HEK293 (cell line): ENCODE results near the gene GMDS.
A peak's percentile ranks its signal among the peaks of the same experiment; 100 is the strongest.

Experiments
- MYNN ChIP-seq: fragments of 450-650 bp; formaldehyde crosslinking; IDR thresholded peaks from 2 replicates; pipeline ENCODE4 v1.5.1; 2016; ENCODE audit warnings: missing biosample characterization, missing genetic modification characterization, borderline replicate concordance
- MZF1 ChIP-seq: fragments of 450-650 bp; formaldehyde crosslinking; IDR thresholded peaks from 2 replicates; pipeline ENCODE4 v1.5.1; 2017; ENCODE audit warnings: missing biosample characterization, missing genetic modification characterization, borderline replicate concordance
- ZBTB1 ChIP-seq: fragments of 450-650 bp; formaldehyde crosslinking; IDR thresholded peaks from 2 replicates; pipeline ENCODE4 v1.5.1; 2016; ENCODE audit warnings: missing biosample characterization, missing genetic modification characterization
- ZBTB17 ChIP-seq: fragments of 450-650 bp; formaldehyde crosslinking; IDR thresholded peaks from 2 replicates; pipeline ENCODE4 v1.5.1; 2016; ENCODE audit warnings: missing biosample characterization, missing genetic modification characterization
- ZBTB21 ChIP-seq: fragments of 450-650 bp; formaldehyde crosslinking; IDR thresholded peaks from 2 replicates; pipeline ENCODE4 v1.5.1; 2017; ENCODE audit warnings: missing biosample characterization, missing genetic modification characterization
- ZNF10 ChIP-seq: fragments of 450-650 bp; formaldehyde crosslinking; IDR thresholded peaks from 2 replicates; pipeline ENCODE4 v1.5.1; 2017; ENCODE audit warnings: missing biosample characterization, missing genetic modification characterization
- ZNF112 ChIP-seq: fragments of 450-650 bp; formaldehyde crosslinking; IDR thresholded peaks from 2 replicates; pipeline ENCODE4 v1.5.0; 2017; ENCODE audit warnings: missing biosample characterization, missing genetic modification characterization
- ZNF184 ChIP-seq: fragments of 450-650 bp; IDR thresholded peaks from 2 replicates; pipeline ENCODE4 v1.5.1; 2018; ENCODE audit warnings: missing biosample characterization, mild to moderate bottlenecking, missing genetic modification characterization
- ZNF19 ChIP-seq: fragments of 450-650 bp; formaldehyde crosslinking; IDR thresholded peaks from 2 replicates; pipeline ENCODE4; 2016; ENCODE audit warnings: missing biosample characterization, missing genetic modification characterization, low read depth
- ZNF211 ChIP-seq: fragments of 450-650 bp; formaldehyde crosslinking; IDR thresholded peaks from 2 replicates; pipeline ENCODE4 v1.5.1; 2016; ENCODE audit warnings: low read depth, missing biosample characterization, missing genetic modification characterization
- ZNF335 ChIP-seq: fragments of 450-650 bp; formaldehyde crosslinking; conservative IDR thresholded peaks from 2 replicates; pipeline ENCODE4 v1.5.1; 2016; ENCODE audit warnings: missing biosample characterization, missing genetic modification characterization
- ZNF37A ChIP-seq: fragments of 450-650 bp; IDR thresholded peaks from 2 replicates; pipeline ENCODE4 v1.5.1; 2018; ENCODE audit warnings: missing biosample characterization, missing genetic modification characterization
- ZNF473 ChIP-seq: fragments of 450-650 bp; formaldehyde crosslinking; IDR thresholded peaks from 2 replicates; pipeline ENCODE4 v1.5.1; 2017; ENCODE audit warnings: missing biosample characterization, missing genetic modification characterization
- ZNF501 ChIP-seq: fragments of 450-650 bp; formaldehyde crosslinking; IDR thresholded peaks from 2 replicates; pipeline ENCODE4 v1.5.1; 2016; ENCODE audit warnings: missing biosample characterization, missing genetic modification characterization
- ZNF600 ChIP-seq: fragments of 450-650 bp; formaldehyde crosslinking; IDR thresholded peaks from 2 replicates; pipeline ENCODE4 v1.5.1; 2016; ENCODE audit warnings: missing biosample characterization, missing genetic modification characterization
- ZNF623 ChIP-seq: fragments of 450-650 bp; formaldehyde crosslinking; IDR thresholded peaks from 2 replicates; pipeline ENCODE4 v1.5.1; 2016; ENCODE audit warnings: missing biosample characterization, missing genetic modification characterization
- ZNF654 ChIP-seq: fragments of 450-650 bp; formaldehyde crosslinking; IDR thresholded peaks from 2 replicates; pipeline ENCODE4 v1.5.1; 2016; ENCODE audit warnings: low read depth, missing biosample characterization, missing genetic modification characterization
- ZNF843 ChIP-seq: fragments of 450-650 bp; formaldehyde crosslinking; IDR thresholded peaks from 2 replicates; pipeline ENCODE4 v1.5.1; 2016; ENCODE audit warnings: missing biosample characterization, missing genetic modification characterization
- ZSCAN16 ChIP-seq: fragments of 450-650 bp; formaldehyde crosslinking; IDR thresholded peaks from 2 replicates; pipeline ENCODE4 v1.5.1; 2016; ENCODE audit warnings: missing biosample characterization, missing genetic modification characterization
- ZSCAN30 ChIP-seq: fragments of 450-650 bp; IDR thresholded peaks from 2 replicates; pipeline ENCODE4 v1.5.1; 2018; ENCODE audit warnings: missing biosample characterization, mild to moderate bottlenecking, missing genetic modification characterization, moderate library complexity
- TF ChIP-seq, protein P1 (sequence below): fragments of 450-650 bp; formaldehyde crosslinking; IDR thresholded peaks from 2 replicates; pipeline ENCODE4 v1.5.1; 2017; ENCODE audit warnings: missing biosample characterization, missing genetic modification characterization
- TF ChIP-seq, protein P2 (sequence below): fragments of 450-650 bp; formaldehyde crosslinking; IDR thresholded peaks from 2 replicates; pipeline ENCODE4 v1.5.1; 2016; ENCODE audit warnings: missing biosample characterization, missing genetic modification characterization
- TF ChIP-seq, protein P3 (sequence below): fragments of 450-650 bp; formaldehyde crosslinking; IDR thresholded peaks from 2 replicates; pipeline ENCODE4 v1.5.1; 2016; ENCODE audit warnings: missing biosample characterization, missing genetic modification characterization
- TF ChIP-seq, protein P4 (sequence below): fragments of 450-650 bp; IDR thresholded peaks from 2 replicates; pipeline ENCODE4 v1.5.1; 2018; ENCODE audit warnings: missing biosample characterization, mild to moderate bottlenecking, missing genetic modification characterization
- TF ChIP-seq, protein P5 (sequence below): fragments of 450-650 bp; formaldehyde crosslinking; IDR thresholded peaks from 2 replicates; pipeline ENCODE4 v1.5.1; 2017; ENCODE audit warnings: missing biosample characterization, missing genetic modification characterization
- TF ChIP-seq, protein P6 (sequence below): IDR thresholded peaks from 2 replicates; pipeline ENCODE4 v1.6.1; 2011; ENCODE audit warnings: mild to moderate bottlenecking, low read depth, low read length, borderline replicate concordance
- TF ChIP-seq, protein P7 (sequence below): fragments of 450-650 bp; formaldehyde crosslinking; IDR thresholded peaks from 2 replicates; pipeline ENCODE4 v1.5.1; 2016; ENCODE audit warnings: missing biosample characterization, missing genetic modification characterization

The GMDS gene

DNA sequence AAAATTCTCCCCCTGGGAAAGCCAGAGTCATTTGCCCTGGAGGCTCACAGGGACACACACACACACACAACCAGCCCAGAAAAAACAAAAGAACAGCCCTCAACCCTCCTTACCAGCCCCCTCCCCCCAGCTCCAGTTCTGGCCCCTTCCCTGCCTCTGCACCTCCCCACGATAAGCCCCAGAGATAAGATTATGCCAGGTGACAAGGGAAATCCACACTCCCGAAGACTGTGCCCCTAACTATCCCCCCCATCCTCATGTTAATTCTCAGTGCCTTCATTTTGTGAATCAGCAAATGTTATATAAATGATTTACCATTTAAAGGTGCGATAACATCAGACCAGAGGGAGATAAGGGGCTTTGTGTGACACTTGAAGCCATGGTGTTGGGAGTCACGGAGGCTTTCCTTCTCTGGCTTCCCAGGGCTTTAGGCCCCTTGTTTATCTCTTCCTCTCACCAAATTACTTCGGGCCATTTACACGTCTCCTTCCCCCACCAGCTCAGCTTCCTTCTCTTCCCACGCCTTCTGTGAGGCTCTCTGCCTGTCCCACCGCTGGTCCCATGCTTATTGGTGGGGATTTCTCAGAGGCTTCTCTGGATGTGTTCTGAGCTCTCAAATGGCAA lies 648.2 kb downstream of the GMDS start (continued):
- TF ChIP-seq, protein P1, sequence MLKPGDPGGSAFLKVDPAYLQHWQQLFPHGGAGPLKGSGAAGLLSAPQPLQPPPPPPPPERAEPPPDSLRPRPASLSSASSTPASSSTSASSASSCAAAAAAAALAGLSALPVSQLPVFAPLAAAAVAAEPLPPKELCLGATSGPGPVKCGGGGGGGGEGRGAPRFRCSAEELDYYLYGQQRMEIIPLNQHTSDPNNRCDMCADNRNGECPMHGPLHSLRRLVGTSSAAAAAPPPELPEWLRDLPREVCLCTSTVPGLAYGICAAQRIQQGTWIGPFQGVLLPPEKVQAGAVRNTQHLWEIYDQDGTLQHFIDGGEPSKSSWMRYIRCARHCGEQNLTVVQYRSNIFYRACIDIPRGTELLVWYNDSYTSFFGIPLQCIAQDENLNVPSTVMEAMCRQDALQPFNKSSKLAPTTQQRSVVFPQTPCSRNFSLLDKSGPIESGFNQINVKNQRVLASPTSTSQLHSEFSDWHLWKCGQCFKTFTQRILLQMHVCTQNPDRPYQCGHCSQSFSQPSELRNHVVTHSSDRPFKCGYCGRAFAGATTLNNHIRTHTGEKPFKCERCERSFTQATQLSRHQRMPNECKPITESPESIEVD (tag by site-specific recombination) = peak; percentile 70
- TF ChIP-seq ZNF112 (tag by site-specific recombination) (no peak), ZNF211 (tag by site-specific recombination) (no peak), MZF1 (tag by site-specific recombination) (peak; percentile 71; the same call in 1 of the 2 replicates), ZNF600 (tag by site-specific recombination) (peak; percentile 83), ZBTB17 (no peak; the same call in 1 of the 2 replicates), ZSCAN16 (tag by site-specific recombination) (0 out of 2 replicates have a peak, but pooled peaks have one; percentile 49), ZBTB21 (tag by site-specific recombination) (no peak), ZNF473 (no peak), ZSCAN30 (tag by site-specific recombination) (peak; percentile 54; the same call in 1 of the 2 replicates), ZNF37A (no peak), MYNN (no peak), ZNF10 (tag by site-specific recombination) (no peak), ZNF19 (tag by site-specific recombination) (0 out of 2 replicates have a peak, but pooled peaks have one; percentile 55), ZNF843 (tag by site-specific recombination) (peak; percentile 92), ZNF654 (tag by site-specific recombination) (no peak), ZNF623 (tag by site-specific recombination) (no peak), ZNF335 (tag by site-specific recombination) (peak; percentile 73), ZNF184 (tag by site-specific recombination) (no peak), ZBTB1 (tag by site-specific recombination) (no peak), ZNF501 (tag by site-specific recombination) (no peak)
- TF ChIP-seq, protein P2, sequence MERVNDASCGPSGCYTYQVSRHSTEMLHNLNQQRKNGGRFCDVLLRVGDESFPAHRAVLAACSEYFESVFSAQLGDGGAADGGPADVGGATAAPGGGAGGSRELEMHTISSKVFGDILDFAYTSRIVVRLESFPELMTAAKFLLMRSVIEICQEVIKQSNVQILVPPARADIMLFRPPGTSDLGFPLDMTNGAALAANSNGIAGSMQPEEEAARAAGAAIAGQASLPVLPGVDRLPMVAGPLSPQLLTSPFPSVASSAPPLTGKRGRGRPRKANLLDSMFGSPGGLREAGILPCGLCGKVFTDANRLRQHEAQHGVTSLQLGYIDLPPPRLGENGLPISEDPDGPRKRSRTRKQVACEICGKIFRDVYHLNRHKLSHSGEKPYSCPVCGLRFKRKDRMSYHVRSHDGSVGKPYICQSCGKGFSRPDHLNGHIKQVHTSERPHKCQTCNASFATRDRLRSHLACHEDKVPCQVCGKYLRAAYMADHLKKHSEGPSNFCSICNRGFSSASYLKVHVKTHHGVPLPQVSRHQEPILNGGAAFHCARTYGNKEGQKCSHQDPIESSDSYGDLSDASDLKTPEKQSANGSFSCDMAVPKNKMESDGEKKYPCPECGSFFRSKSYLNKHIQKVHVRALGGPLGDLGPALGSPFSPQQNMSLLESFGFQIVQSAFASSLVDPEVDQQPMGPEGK = peak; percentile 81
- TF ChIP-seq, protein P3, sequence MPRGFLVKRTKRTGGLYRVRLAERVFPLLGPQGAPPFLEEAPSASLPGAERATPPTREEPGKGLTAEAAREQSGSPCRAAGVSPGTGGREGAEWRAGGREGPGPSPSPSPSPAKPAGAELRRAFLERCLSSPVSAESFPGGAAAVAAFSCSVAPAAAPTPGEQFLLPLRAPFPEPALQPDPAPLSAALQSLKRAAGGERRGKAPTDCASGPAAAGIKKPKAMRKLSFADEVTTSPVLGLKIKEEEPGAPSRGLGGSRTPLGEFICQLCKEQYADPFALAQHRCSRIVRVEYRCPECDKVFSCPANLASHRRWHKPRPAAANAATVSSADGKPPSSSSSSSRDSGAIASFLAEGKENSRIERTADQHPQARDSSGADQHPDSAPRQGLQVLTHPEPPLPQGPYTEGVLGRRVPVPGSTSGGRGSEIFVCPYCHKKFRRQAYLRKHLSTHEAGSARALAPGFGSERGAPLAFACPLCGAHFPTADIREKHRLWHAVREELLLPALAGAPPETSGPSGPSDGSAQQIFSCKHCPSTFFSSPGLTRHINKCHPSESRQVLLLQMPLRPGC (tag by site-specific recombination) = 0 out of 2 replicates have a peak, but pooled peaks have one; percentile 57
- TF ChIP-seq, protein P4, sequence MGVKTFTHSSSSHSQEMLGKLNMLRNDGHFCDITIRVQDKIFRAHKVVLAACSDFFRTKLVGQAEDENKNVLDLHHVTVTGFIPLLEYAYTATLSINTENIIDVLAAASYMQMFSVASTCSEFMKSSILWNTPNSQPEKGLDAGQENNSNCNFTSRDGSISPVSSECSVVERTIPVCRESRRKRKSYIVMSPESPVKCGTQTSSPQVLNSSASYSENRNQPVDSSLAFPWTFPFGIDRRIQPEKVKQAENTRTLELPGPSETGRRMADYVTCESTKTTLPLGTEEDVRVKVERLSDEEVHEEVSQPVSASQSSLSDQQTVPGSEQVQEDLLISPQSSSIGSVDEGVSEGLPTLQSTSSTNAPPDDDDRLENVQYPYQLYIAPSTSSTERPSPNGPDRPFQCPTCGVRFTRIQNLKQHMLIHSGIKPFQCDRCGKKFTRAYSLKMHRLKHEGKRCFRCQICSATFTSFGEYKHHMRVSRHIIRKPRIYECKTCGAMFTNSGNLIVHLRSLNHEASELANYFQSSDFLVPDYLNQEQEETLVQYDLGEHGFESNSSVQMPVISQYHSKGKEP (tag by site-specific recombination) = no peak
- TF ChIP-seq, protein P5, sequence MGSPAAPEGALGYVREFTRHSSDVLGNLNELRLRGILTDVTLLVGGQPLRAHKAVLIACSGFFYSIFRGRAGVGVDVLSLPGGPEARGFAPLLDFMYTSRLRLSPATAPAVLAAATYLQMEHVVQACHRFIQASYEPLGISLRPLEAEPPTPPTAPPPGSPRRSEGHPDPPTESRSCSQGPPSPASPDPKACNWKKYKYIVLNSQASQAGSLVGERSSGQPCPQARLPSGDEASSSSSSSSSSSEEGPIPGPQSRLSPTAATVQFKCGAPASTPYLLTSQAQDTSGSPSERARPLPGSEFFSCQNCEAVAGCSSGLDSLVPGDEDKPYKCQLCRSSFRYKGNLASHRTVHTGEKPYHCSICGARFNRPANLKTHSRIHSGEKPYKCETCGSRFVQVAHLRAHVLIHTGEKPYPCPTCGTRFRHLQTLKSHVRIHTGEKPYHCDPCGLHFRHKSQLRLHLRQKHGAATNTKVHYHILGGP = peak; percentile 19; the same call in 1 of the 2 replicates
- TF ChIP-seq, protein P6, sequence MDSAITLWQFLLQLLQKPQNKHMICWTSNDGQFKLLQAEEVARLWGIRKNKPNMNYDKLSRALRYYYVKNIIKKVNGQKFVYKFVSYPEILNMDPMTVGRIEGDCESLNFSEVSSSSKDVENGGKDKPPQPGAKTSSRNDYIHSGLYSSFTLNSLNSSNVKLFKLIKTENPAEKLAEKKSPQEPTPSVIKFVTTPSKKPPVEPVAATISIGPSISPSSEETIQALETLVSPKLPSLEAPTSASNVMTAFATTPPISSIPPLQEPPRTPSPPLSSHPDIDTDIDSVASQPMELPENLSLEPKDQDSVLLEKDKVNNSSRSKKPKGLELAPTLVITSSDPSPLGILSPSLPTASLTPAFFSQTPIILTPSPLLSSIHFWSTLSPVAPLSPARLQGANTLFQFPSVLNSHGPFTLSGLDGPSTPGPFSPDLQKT = no peak
- TF ChIP-seq, protein P7, sequence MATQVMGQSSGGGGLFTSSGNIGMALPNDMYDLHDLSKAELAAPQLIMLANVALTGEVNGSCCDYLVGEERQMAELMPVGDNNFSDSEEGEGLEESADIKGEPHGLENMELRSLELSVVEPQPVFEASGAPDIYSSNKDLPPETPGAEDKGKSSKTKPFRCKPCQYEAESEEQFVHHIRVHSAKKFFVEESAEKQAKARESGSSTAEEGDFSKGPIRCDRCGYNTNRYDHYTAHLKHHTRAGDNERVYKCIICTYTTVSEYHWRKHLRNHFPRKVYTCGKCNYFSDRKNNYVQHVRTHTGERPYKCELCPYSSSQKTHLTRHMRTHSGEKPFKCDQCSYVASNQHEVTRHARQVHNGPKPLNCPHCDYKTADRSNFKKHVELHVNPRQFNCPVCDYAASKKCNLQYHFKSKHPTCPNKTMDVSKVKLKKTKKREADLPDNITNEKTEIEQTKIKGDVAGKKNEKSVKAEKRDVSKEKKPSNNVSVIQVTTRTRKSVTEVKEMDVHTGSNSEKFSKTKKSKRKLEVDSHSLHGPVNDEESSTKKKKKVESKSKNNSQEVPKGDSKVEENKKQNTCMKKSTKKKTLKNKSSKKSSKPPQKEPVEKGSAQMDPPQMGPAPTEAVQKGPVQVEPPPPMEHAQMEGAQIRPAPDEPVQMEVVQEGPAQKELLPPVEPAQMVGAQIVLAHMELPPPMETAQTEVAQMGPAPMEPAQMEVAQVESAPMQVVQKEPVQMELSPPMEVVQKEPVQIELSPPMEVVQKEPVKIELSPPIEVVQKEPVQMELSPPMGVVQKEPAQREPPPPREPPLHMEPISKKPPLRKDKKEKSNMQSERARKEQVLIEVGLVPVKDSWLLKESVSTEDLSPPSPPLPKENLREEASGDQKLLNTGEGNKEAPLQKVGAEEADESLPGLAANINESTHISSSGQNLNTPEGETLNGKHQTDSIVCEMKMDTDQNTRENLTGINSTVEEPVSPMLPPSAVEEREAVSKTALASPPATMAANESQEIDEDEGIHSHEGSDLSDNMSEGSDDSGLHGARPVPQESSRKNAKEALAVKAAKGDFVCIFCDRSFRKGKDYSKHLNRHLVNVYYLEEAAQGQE = 0 out of 2 replicates have a peak, but pooled peaks have one; percentile 19
